GM12875 (cell line): ENCODE measurements around the gene HSP90AB1.

Source experiments
- H3K4me3 ChIP-seq: one replicate; pipeline ENCODE4 v1.5.1; 2011; ENCODE audit warnings: low read depth, low read length, control low read depth
- TF ChIP-seq, protein P1 (sequence below): IDR thresholded peaks from 2 replicates; pipeline ENCODE4 v1.5.1; 2011; ENCODE audit warnings: low read depth, mild to moderate bottlenecking, control low read depth, inconsistent platforms, low read length, moderate library complexity, borderline replicate concordance; ENCODE audit not compliant: insufficient read depth

Gene HSP90AB1

GRCh38 chr6:44286285-44286565 lies 39.3 kb downstream of the HSP90AB1 start:
- H3K4me3 ChIP-seq, result no peak overlapping the region
- TF ChIP-seq, protein P1, sequence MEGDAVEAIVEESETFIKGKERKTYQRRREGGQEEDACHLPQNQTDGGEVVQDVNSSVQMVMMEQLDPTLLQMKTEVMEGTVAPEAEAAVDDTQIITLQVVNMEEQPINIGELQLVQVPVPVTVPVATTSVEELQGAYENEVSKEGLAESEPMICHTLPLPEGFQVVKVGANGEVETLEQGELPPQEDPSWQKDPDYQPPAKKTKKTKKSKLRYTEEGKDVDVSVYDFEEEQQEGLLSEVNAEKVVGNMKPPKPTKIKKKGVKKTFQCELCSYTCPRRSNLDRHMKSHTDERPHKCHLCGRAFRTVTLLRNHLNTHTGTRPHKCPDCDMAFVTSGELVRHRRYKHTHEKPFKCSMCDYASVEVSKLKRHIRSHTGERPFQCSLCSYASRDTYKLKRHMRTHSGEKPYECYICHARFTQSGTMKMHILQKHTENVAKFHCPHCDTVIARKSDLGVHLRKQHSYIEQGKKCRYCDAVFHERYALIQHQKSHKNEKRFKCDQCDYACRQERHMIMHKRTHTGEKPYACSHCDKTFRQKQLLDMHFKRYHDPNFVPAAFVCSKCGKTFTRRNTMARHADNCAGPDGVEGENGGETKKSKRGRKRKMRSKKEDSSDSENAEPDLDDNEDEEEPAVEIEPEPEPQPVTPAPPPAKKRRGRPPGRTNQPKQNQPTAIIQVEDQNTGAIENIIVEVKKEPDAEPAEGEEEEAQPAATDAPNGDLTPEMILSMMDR, result no peak

DNA sequence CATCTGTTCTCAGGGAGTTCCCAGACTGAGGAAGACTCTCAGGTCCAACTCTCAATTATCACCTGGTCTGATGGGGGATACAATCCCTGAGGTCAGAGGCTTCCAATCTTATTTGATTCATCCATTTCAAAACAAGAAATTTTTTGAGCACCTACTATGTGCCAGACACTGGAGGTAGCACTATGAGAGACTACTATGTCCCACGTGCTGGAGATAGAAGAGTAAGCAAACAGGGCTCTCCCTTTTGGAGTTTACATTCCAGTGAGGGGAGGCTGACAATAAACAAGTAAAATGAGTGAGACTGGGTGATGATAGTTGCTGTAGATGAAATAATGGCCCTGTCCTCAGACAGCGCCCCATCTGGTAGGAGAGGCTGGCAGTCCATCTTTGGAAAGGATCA lies 39.8 kb downstream of the HSP90AB1 start:
- H3K4me3 ChIP-seq, result no peak overlapping the region
- TF ChIP-seq, protein P1, result no peak

DNA sequence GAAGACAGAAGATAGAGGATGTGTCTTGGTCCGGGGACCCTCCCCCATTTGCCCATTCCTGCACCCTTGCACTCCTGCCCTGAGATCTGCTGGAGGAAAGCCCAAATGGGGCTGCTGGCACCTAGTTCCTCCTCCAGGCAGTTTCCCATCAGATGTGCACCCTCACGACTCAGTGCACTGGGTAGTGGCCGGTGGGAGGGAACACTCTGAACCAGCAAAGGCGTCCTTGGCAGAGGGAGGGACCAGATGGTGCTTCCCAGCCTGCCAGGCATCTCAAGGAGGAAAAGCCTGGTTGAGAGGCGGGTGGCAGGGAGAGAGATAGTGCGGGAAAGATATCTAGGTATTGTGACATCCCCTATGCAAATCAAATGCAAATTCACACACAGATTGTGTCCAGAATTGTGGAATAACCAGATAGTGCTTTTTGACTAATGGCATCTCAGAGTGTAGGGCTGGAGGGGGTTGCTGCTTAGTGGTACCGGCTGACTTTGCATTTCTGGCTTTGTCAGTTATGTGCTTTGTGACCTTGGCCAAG lies 42.9 kb downstream of the HSP90AB1 start:
- TF ChIP-seq, protein P1, result no peak
- no peak overlapping the region for H3K4me3 ChIP-seq

GRCh38 chr6:44291841-44292240 lies 44.9 kb downstream of the HSP90AB1 start:
- TF ChIP-seq, protein P1, result no peak
- no peak overlapping the region for H3K4me3 ChIP-seq

GRCh38 chr6:44292661-44293365 lies 45.9 kb downstream of the HSP90AB1 start:
- H3K4me3 ChIP-seq, result no peak overlapping the region
- TF ChIP-seq, protein P1, result no peak

DNA sequence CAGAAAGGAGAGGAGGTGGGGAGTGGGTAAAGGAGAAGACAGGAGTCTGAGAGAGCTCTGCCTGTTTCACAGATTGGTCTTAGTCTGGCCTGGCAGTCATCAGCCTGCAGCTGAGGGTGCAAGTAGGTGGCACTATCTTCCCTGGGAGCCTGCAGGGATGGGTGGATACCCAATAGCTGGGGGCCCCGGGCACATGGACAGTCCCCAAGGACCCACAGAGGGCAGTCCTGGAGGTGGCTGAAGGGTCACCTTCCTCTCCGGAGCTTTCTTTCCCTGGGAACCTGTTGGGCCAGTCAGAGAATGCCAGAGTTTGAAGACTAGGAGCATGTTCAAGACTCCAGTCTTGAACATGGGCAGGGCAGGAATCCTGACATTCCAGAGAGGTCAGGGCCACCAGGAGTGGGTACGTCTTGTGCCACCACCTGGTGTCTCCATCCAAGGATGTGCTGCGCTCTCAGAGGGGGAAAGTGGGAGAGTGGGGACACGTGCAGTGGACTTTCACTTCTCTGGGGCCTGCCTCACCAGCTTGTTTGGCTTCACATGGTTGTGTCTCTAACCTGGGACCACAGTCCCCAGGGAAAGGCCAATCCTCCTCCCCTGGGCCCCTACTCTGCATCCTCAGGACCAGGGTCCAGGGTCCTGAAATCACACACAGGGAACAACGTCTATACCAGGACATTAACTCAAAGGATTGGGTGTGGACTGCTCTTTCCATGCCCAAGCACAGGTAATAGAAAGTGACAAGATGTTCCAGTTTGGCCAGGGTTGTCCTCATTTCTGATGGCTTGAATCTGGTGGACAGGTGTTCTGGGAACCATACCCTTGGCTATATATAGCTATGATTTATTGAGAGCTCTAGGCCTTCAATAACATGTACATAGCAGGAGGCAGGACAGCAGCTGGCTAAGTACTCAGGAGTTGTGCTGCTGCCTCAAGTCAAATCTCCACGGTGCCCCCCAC lies 48.2 kb downstream of the HSP90AB1 start:
- no peak overlapping the region for H3K4me3 ChIP-seq
- TF ChIP-seq, protein P1, result no peak
